RWPE2 (cell line): ENCODE measurements around the gene CRYZL1.
"Not testable (repeated sequence)": the region's sequence is repeated elsewhere in the genome, so short reads cannot be mapped to it uniquely, and the experiment has no call there.

Experiments
- ATAC-seq: fragments of 200-7000 bp; cut with Tn5 transposase; 3 replicates; pipeline ENCODE4 v1.9.1; 2021; ENCODE audit warnings: low read depth
- DNase-seq: peaks from one replicate; pipeline ENCODE4 v3.0.0-alpha.2; 2020; ENCODE audit warnings: low spot score
- H3K27ac ChIP-seq: fragments of 450-650 bp; 2 replicates; pipeline ENCODE4 v1.5.1; 2017; ENCODE audit warnings: mild to moderate bottlenecking; ENCODE audit not compliant: poor library complexity, severe bottlenecking
- H3K27me3 ChIP-seq: fragments of 250-450 bp; sonication (Bioruptor Pico); 2 replicates; pipeline ENCODE4 v1.5.1; 2021; ENCODE audit warnings: mild to moderate bottlenecking, moderate library complexity; ENCODE audit not compliant: insufficient read depth, poor library complexity, severe bottlenecking
- H3K36me3 ChIP-seq: fragments of 250-450 bp; sonication (Bioruptor Pico); 2 replicates; pipeline ENCODE4 v1.5.1; 2020; ENCODE audit warnings: low read depth, mild to moderate bottlenecking, moderate library complexity
- H3K4me1 ChIP-seq: fragments of 250-450 bp; sonication (Bioruptor Pico); 2 replicates; pipeline ENCODE4 v1.5.1; 2021; ENCODE audit warnings: mild to moderate bottlenecking, moderate library complexity; ENCODE audit not compliant: insufficient read depth, poor library complexity, severe bottlenecking
- H3K4me3 ChIP-seq: fragments of 250-450 bp; sonication (Bioruptor Pico); 2 replicates; pipeline ENCODE4 v1.5.1; 2021; ENCODE audit warnings: mild to moderate bottlenecking, moderate library complexity; ENCODE audit not compliant: severe bottlenecking
- H3K9me3 ChIP-seq: fragments of 250-450 bp; sonication (Bioruptor Pico); 2 replicates; pipeline ENCODE4 v1.5.1; 2021; ENCODE audit warnings: mild to moderate bottlenecking, moderate library complexity; ENCODE audit not compliant: severe bottlenecking
- CTCF ChIP-seq: fragments of 450-650 bp; IDR thresholded peaks from one replicate; pipeline ENCODE4 v1.5.1; 2017; ENCODE audit warnings: mild to moderate bottlenecking, moderate library complexity; ENCODE audit not compliant: poor library complexity, severe bottlenecking

The CRYZL1 gene

DNA sequence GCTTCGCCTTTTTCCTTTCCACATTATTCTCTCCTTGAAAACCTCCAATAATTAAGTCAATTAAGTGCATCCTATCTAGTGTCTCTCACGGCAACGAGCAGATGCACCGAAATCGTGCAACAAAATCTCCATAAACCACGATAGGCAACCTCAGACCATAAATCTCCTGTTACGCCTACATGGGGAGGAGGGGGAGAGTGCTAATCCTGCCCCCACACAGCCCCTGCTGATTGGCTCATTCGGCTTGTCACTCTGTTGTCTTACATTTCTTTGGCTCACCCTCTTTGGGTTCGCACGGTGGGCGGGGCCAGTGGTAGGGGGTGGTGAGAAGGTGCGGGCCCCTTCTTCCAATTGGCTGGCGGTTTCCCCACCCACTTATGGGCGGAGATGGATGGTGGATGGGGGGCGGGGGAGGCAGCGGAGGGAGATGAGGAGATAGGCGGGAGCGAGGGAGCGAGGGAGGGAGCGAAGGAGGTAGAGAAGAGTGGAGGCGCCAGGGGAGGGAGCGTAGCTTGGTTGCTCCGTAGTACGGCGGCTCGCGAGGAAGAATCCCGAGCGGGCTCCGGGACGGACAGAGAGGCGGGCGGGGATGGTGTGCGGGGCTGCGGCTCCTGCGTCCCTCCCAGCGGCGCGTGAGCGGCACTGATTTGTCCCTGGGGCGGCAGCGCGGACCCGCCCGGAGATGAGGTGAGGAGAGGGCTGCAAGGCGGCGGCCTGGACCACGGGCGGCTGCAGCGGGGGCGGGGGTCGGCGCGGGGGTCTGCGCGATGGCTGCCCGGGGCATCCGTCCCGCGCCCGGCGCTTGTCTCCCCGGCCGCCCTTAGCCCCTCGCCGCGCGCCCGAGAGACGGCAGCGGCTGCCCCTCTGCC lies 720 bp upstream of the CRYZL1 start, which contains the start of gene ITSN1:
TSS of gene ITSN1 (plus strand) at position 475 of the 869 bp plus-strand sequence. CDS start 76,328 bp downstream, outside the sequence.
- no peaks in the 10 kb centered on the region for H3K27me3 ChIP-seq
- no peak for TF ChIP-seq CTCF
- peak within 1 kb of the TSS; percentile 62 for H3K27ac ChIP-seq
- no peaks in the 10 kb centered on the region for H3K9me3 ChIP-seq
- H3K4me1 ChIP-seq: peaks cover 23% of the 10 kb centered on the region
- H3K4me3 ChIP-seq: peak within 1 kb of the TSS; percentile 75
- ATAC-seq: peak; percentile 78
- H3K36me3 ChIP-seq: no peaks in the 10 kb centered on the region
- peak; percentile 99 for DNase-seq

DNA sequence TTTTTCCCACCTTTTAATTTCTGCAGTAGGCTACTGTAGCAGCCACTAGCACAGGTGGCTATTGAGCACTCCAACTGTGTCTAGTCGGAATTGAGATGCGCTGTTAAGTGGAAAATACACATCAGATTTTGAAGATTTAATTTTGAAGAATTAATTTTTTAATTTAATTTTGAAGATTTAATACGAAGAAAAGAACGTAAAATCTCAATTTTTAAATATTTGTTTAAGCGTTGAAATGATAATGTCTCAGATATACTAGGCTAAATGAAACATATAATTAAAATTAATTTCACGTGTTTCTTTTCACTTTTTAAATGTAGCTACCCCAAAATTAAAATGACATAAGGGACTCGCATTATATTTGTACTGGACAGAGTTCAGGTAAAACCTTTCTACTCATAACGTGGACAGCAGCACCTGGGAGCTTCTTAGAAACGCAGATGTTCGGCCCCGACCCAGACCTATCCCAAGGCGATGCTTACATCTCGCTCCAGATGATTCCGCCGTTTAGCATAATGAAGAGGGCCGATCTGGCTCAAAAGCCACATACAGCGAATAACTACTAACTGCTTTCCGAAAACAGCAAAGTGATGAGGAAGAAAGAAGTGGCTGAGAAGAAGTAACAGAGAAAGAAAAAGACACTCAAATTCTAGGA lies 717 bp downstream of the CRYZL1 start:
- ATAC-seq (no peak), DNase-seq (no peak)
- Histone ChIP-seq H3K36me3 (no peaks in the 10 kb centered on the region), H3K27ac (peak overlapping the region; percentile 62), H3K9me3 (no peaks in the 10 kb centered on the region), H3K4me1 (peaks cover 19% of the 10 kb centered on the region), H3K27me3 (no peaks in the 10 kb centered on the region), H3K4me3 (peak overlapping the region; percentile 75)
- TF ChIP-seq CTCF: no peak

- Histone ChIP-seq H3K27me3 (no peaks in the 10 kb centered on the region), H3K4me1 (no peaks in the 10 kb centered on the region), H3K9me3 (no peaks in the 10 kb centered on the region), H3K27ac (no peak overlapping the region), H3K36me3 (peaks cover 27% of the 10 kb centered on the region), H3K4me3 (no peak overlapping the region)
- ATAC-seq (no peak), DNase-seq (no peak)
- TF ChIP-seq CTCF: no peak
Measured at GRCh38 chr21:33634254-33634653, 7.3 kb downstream of the CRYZL1 start.

GRCh38 chr21:33626151-33626550 lies 15.4 kb downstream of the CRYZL1 start:
- H3K4me3 ChIP-seq, H3K27me3 ChIP-seq, ATAC-seq, DNase-seq, H3K9me3 ChIP-seq, H3K4me1 ChIP-seq, H3K27ac ChIP-seq: not testable (repeated sequence)
- H3K36me3 ChIP-seq: peaks cover 42% of the 10 kb centered on the region

DNA sequence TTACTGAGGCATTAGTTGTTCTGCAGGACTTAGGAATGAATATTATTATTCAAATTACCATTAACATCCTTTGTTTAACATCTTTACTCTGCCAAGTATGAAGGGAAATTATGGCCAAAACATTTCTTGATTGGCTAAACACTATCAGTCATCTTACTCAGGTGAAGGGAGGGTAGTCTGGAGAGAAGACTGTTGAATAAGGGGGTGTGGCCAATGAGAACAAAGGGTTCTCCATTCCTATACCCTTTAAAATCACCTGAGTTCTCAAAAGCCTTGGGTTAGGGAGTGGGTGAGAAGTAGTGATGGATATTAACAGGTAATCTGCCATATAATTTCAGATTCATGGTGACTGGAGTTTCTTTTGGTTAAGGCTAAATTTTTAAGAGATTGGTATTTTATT lies 19.3 kb downstream of the CRYZL1 start:
- H3K4me1 ChIP-seq: no peaks in the 10 kb centered on the region
- ATAC-seq (no peak), DNase-seq (no peak)
- H3K27me3 ChIP-seq: no peaks in the 10 kb centered on the region
- H3K27ac ChIP-seq: no peak overlapping the region
- peaks cover 34% of the 10 kb centered on the region for H3K36me3 ChIP-seq
- H3K9me3 ChIP-seq: no peaks in the 10 kb centered on the region
- no peak for TF ChIP-seq CTCF
- H3K4me3 ChIP-seq: no peak overlapping the region
